GM23338 (cell line): ENCODE results near the gene MYRF. TPM values are rescaled to one million over a fixed set of nuclear protein-coding genes. Genes with fewer than 3 reads are reported as not detected.
A peak's percentile ranks its signal among the peaks of the same experiment; 100 is the strongest.

Experiments used
- ATAC-seq: fragments of 200-7000 bp; cut with Tn5 transposase; 3 replicates; pipeline ENCODE4 v1.9.1; 2020
- DNase-seq: peaks from one replicate; pipeline ENCODE4 v3.0.0-alpha.2; 2015; ENCODE audit warnings: low spot score
- H2AFZ ChIP-seq: fragments of 200-600 bp; sonication (generic); 2 replicates; pipeline ENCODE4 v1.8.0; 2016; ENCODE audit warnings: antibody characterized with exemption, mild to moderate bottlenecking, moderate library complexity
- H3F3A ChIP-seq: fragments of 200-600 bp; sonication (generic); replicated peaks from 2 replicates; pipeline ENCODE4 v1.8.0; 2017; ENCODE audit warnings: antibody characterized with exemption, mixed run types, low read depth
- H3K27ac ChIP-seq: fragments of 200-600 bp; sonication (generic); 2 replicates; pipeline ENCODE4 v1.6.1; 2016; ENCODE audit warnings: low read depth
- H3K27me3 ChIP-seq: fragments of 200-600 bp; sonication (generic); 2 replicates; pipeline ENCODE4 v1.8.0; 2016; ENCODE audit warnings: mild to moderate bottlenecking, mixed run types, moderate library complexity; ENCODE audit not compliant: insufficient read depth
- H3K36me3 ChIP-seq: fragments of 200-600 bp; sonication (generic); 2 replicates; pipeline ENCODE4 v1.8.0; 2016; ENCODE audit warnings: mild to moderate bottlenecking; ENCODE audit not compliant: insufficient read depth
- H3K4me1 ChIP-seq: fragments of 200-600 bp; sonication (generic); 2 replicates; pipeline ENCODE4 v1.8.0; 2016; ENCODE audit warnings: mild to moderate bottlenecking, moderate library complexity; ENCODE audit not compliant: insufficient read depth
- H3K4me2 ChIP-seq: fragments of 200-600 bp; sonication (generic); 2 replicates; pipeline ENCODE4 v1.7.1; 2017; ENCODE audit warnings: mixed run types
- H3K4me3 ChIP-seq: fragments of 200-600 bp; sonication (generic); 2 replicates; pipeline ENCODE4 v1.6.1; 2016; ENCODE audit warnings: mixed run types
- H3K79me2 ChIP-seq: fragments of 200-600 bp; sonication (generic); replicated peaks from 2 replicates; pipeline ENCODE4 v1.8.0; 2017; ENCODE audit warnings: mild to moderate bottlenecking; ENCODE audit not compliant: insufficient read depth
- H3K9me2 ChIP-seq: fragments of 200-600 bp; sonication (generic); 2 replicates; pipeline ENCODE4 v1.8.0; 2017; ENCODE audit not compliant: insufficient read depth
- H4K20me1 ChIP-seq: fragments of 200-600 bp; sonication (generic); replicated peaks from 2 replicates; pipeline ENCODE4 v1.8.0; 2017; ENCODE audit warnings: mild to moderate bottlenecking; ENCODE audit not compliant: insufficient read depth
- H3K27ac Mint-ChIP-seq: 2 replicates; pipeline ENCODE4 v1.8.0; 2020; ENCODE audit warnings: inconsistent platforms, mild to moderate bottlenecking, moderate library complexity, mixed read lengths
- H3K27me3 Mint-ChIP-seq: 3 replicates; pipeline ENCODE4 v1.8.0; 2022; ENCODE audit warnings: low read depth, mild to moderate bottlenecking, moderate library complexity, mixed read lengths, inconsistent platforms; ENCODE audit not compliant: insufficient read depth, poor library complexity
- H3K36me3 Mint-ChIP-seq: 3 replicates; pipeline ENCODE4 v1.8.0; 2021; ENCODE audit warnings: low read depth, mild to moderate bottlenecking, inconsistent platforms, moderate library complexity, mixed read lengths
- H3K4me1 Mint-ChIP-seq: 3 replicates; pipeline ENCODE4 v1.8.0; 2020; ENCODE audit warnings: mild to moderate bottlenecking, inconsistent platforms, mixed read lengths
- H3K4me3 Mint-ChIP-seq: 3 replicates; pipeline ENCODE4 v1.8.0; 2021; ENCODE audit warnings: moderate library complexity, mild to moderate bottlenecking, inconsistent platforms, mixed read lengths
- H3K9me3 Mint-ChIP-seq: 3 replicates; pipeline ENCODE4 v1.8.0; 2020; ENCODE audit warnings: moderate library complexity, mild to moderate bottlenecking, inconsistent platforms, mixed read lengths
- EZH2phosphoT487 ChIP-seq: fragments of 200-600 bp; sonication (generic); IDR thresholded peaks from one replicate; pipeline ENCODE4 v1.8.1; 2018; ENCODE audit warnings: antibody characterized with exemption; ENCODE audit not compliant: unreplicated experiment
- JUNB ChIP-seq: IDR thresholded peaks from one replicate; pipeline ENCODE4 v1.6.1; 2016; ENCODE audit warnings: antibody characterized with exemption; ENCODE audit not compliant: unreplicated experiment
- ZNF114 ChIP-seq: fragments of 250-450 bp; sonication (Bioruptor Pico); IDR thresholded peaks from 2 replicates; pipeline ENCODE4 v1.5.0; 2020; ENCODE audit warnings: mild to moderate bottlenecking, moderate library complexity
- ZNF331 ChIP-seq: fragments of 250-450 bp; sonication (Bioruptor Pico); IDR thresholded peaks from 2 replicates; pipeline ENCODE4 v1.5.0; 2020; ENCODE audit warnings: low read depth, mild to moderate bottlenecking, moderate library complexity
- polyA plus RNA-seq: library from polyadenylated mRNA; unstranded; fragments of >200 nt; fragmentation: Nextera tagmentation; extraction: Ambion mirVana; gene quantifications from 2 replicates; pipeline ENCODE4 v1.2.1, GENCODE V29; 2016
- total RNA-seq: library from RNA; depleted of rRNA; stranded (reverse); fragments of >200 nt; shearing (Covaris generic); gene quantifications from 2 replicates; pipeline ENCODE4 v1.2.3, GENCODE V29; 2014
- TF ChIP-seq, protein P1 (sequence below), 2 experiments: fragments of 200-600 bp in 1 of 2; sonication (generic) in 1 of 2; conservative IDR thresholded peaks; 2 replicates each; pipeline versions ENCODE4 v1.5.1 to v1.6.1; 2016 to 2017; ENCODE audit warnings: antibody characterized with exemption in 2 of 2, low read depth in 2 of 2, mild to moderate bottlenecking in 2 of 2, moderate library complexity in 1 of 2
- TF ChIP-seq, protein P2 (sequence below): IDR thresholded peaks from 2 replicates; pipeline ENCODE4 v1.6.1; 2016; ENCODE audit warnings: antibody characterized with exemption

Gene MYRF
- total and polyA plus RNA-seq, 2 experiments from 2014 or later = 1.9 to 5.5 TPM

- Mint-ChIP-seq H3K4me3 (no peak overlapping the region), H3K27ac (no peak overlapping the region), H3K27me3 (peaks cover 20% of the 10 kb centered on the region), H3K4me1 (peaks cover 15% of the 10 kb centered on the region), H3K36me3 (no peaks in the 10 kb centered on the region; the same call in 2 of the 3 replicates), H3K9me3 (no peaks in the 10 kb centered on the region)
- Histone ChIP-seq H3K79me2 (no peaks in the 10 kb centered on the region), H3K36me3 (no peaks in the 10 kb centered on the region), H4K20me1 (peaks cover 3% of the 10 kb centered on the region; the same call in 1 of the 2 replicates), H2AFZ (no peak overlapping the region), H3K27me3 (peaks cover 18% of the 10 kb centered on the region), H3K4me2 (no peak overlapping the region), H3K4me1 (peaks cover 11% of the 10 kb centered on the region), H3K27ac (no peak overlapping the region), H3K9me2 (no peaks in the 10 kb centered on the region), H3K4me3 (no peak overlapping the region), H3F3A (peaks cover 4% of the 10 kb centered on the region; the same call in 1 of the 2 replicates)
- TF ChIP-seq JUNB = no peak
- TF ChIP-seq, protein P1, sequence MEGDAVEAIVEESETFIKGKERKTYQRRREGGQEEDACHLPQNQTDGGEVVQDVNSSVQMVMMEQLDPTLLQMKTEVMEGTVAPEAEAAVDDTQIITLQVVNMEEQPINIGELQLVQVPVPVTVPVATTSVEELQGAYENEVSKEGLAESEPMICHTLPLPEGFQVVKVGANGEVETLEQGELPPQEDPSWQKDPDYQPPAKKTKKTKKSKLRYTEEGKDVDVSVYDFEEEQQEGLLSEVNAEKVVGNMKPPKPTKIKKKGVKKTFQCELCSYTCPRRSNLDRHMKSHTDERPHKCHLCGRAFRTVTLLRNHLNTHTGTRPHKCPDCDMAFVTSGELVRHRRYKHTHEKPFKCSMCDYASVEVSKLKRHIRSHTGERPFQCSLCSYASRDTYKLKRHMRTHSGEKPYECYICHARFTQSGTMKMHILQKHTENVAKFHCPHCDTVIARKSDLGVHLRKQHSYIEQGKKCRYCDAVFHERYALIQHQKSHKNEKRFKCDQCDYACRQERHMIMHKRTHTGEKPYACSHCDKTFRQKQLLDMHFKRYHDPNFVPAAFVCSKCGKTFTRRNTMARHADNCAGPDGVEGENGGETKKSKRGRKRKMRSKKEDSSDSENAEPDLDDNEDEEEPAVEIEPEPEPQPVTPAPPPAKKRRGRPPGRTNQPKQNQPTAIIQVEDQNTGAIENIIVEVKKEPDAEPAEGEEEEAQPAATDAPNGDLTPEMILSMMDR (conservative IDR thresholded peaks at IDR 0.05; ENCODE audit: low read depth in 2 of 2) = peak in 1 of 2 experiments; percentile 2; a peak in 1 of 4 replicates
- DNase-seq (no peak), ATAC-seq (peak; percentile 1)
These were observed 4.5 kb upstream of the MYRF start for GRCh38 chr11:61747967-61748285.

- DNase-seq (peak; percentile 41), ATAC-seq (peak; percentile 10)
- Mint-ChIP-seq H3K4me1 (peaks cover 22% of the 10 kb centered on the region), H3K9me3 (no peaks in the 10 kb centered on the region), H3K27me3 (peaks cover 34% of the 10 kb centered on the region), H3K4me3 (peak overlapping the region; percentile 34; the same call in 1 of the 3 replicates), H3K36me3 (no peaks in the 10 kb centered on the region; the same call in 2 of the 3 replicates), H3K27ac (no peak overlapping the region)
- H3K27me3 ChIP-seq = peaks cover 32% of the 10 kb centered on the region
- H4K20me1 ChIP-seq = peaks cover 3% of the 10 kb centered on the region; the same call in 1 of the 2 replicates
- peaks cover 11% of the 10 kb centered on the region for H3K4me1 ChIP-seq
- no peaks in the 10 kb centered on the region for H3K36me3 ChIP-seq
- peak overlapping the region; percentile 62 for H3K4me2 ChIP-seq
- no peaks in the 10 kb centered on the region for H3K9me2 ChIP-seq
- H3K27ac ChIP-seq = no peak overlapping the region
- H2AFZ ChIP-seq = peak overlapping the region; percentile 78; the same call in 1 of the 2 replicates
- no peaks in the 10 kb centered on the region for H3K79me2 ChIP-seq
- peaks cover 4% of the 10 kb centered on the region; the same call in 1 of the 2 replicates for H3F3A ChIP-seq
- TF ChIP-seq, protein P2, sequence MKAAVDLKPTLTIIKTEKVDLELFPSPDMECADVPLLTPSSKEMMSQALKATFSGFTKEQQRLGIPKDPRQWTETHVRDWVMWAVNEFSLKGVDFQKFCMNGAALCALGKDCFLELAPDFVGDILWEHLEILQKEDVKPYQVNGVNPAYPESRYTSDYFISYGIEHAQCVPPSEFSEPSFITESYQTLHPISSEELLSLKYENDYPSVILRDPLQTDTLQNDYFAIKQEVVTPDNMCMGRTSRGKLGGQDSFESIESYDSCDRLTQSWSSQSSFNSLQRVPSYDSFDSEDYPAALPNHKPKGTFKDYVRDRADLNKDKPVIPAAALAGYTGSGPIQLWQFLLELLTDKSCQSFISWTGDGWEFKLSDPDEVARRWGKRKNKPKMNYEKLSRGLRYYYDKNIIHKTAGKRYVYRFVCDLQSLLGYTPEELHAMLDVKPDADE = no peak
- TF ChIP-seq ZNF114 (CRISPR knock-in tag) = no peak
- TF ChIP-seq, protein P1 (conservative IDR thresholded peaks at IDR 0.05; ENCODE audit: low read depth in 2 of 2) = no peak
- TF ChIP-seq ZNF331 (CRISPR knock-in tag) = no peak
- TF ChIP-seq EZH2phosphoT487 = no peak
- peak overlapping the region; percentile 10; the same call in 1 of the 2 replicates for H3K4me3 ChIP-seq
These were observed 2.7 kb upstream of the MYRF start for GRCh38 chr11:61749591-61750217.
